K562 (cell line): Measurements from ENCODE around the gene STMP1. TPM values are rescaled to one million over a fixed set of nuclear protein-coding genes. Genes with fewer than 3 reads are reported as not detected.

Experiments used
- CCNT2 ChIP-seq: IDR thresholded peaks from 2 replicates; pipeline ENCODE4 v1.6.1; 2011; ENCODE audit warnings: borderline replicate concordance, low read depth, mild to moderate bottlenecking, moderate library complexity, mixed read lengths, low read length; ENCODE audit not compliant: insufficient read length; ENCODE audit errors: extremely low read depth
- CREB3L1 ChIP-seq: fragments of 450-650 bp; IDR thresholded peaks from 2 replicates; pipeline ENCODE4 v1.6.1; 2014; ENCODE audit warnings: low read depth, mild to moderate bottlenecking, moderate library complexity, borderline replicate concordance
- ERF ChIP-seq: fragments of 450-650 bp; formaldehyde crosslinking; IDR thresholded peaks from 2 replicates; pipeline ENCODE4 v1.4.0; 2020; ENCODE audit warnings: mild to moderate bottlenecking, mixed read lengths
- ETV6 ChIP-seq, 3 experiments: fragments of 150-350 bp in 1 of 3; sonication (generic) in 1 of 3; formaldehyde crosslinking in 1 of 3; IDR thresholded peaks; 2 replicates each; pipeline versions ENCODE4 v1.6.1 to v1.8.0; 2014 to 2022; ENCODE audit warnings: borderline replicate concordance in 2 of 3, low read depth in 2 of 3, antibody characterized with exemption in 1 of 3, low read length in 1 of 3, mild to moderate bottlenecking in 1 of 3, missing genetic modification reagents in 1 of 3
- GATAD2B ChIP-seq: fragments of 450-650 bp; IDR thresholded peaks from 2 replicates; pipeline ENCODE4 v1.6.1; 2017; ENCODE audit warnings: mild to moderate bottlenecking, borderline replicate concordance
- NELFE ChIP-seq: IDR thresholded peaks from 2 replicates; pipeline ENCODE4 v1.6.1; 2011; ENCODE audit warnings: mild to moderate bottlenecking; ENCODE audit not compliant: insufficient read depth, insufficient read length
- POLR2A ChIP-seq: fragments of 450-650 bp; conservative IDR thresholded peaks from 2 replicates; pipeline ENCODE4 v1.6.1; 2016
- POLR3A ChIP-seq: IDR thresholded peaks from 2 replicates; pipeline ENCODE4 v1.6.1; 2011; ENCODE audit warnings: borderline replicate concordance, mild to moderate bottlenecking, moderate library complexity; ENCODE audit not compliant: insufficient read length, insufficient read depth; ENCODE audit errors: extremely low read depth
- PRMT5 ChIP-seq: sonication (generic); formaldehyde crosslinking; IDR thresholded peaks from 2 replicates; pipeline ENCODE4 v1.5.0; 2020; ENCODE audit warnings: missing genetic modification reagents
- RBFOX2 ChIP-seq: fragments of 200-400 bp; formaldehyde crosslinking; IDR thresholded peaks from 2 replicates; pipeline ENCODE4 v1.6.1; 2017; ENCODE audit warnings: low read depth, mild to moderate bottlenecking, low read length, moderate library complexity
- RBM15 ChIP-seq: fragments of 200-400 bp; formaldehyde crosslinking; IDR thresholded peaks from 2 replicates; pipeline ENCODE4 v1.6.1; 2018; ENCODE audit warnings: mild to moderate bottlenecking, low read length, moderate library complexity; ENCODE audit not compliant: insufficient read depth
- SP1 ChIP-seq: sonication (generic); formaldehyde crosslinking; IDR thresholded peaks from 2 replicates; pipeline ENCODE4 v1.8.1; 2022; ENCODE audit warnings: mild to moderate bottlenecking, missing genetic modification reagents
- TEAD4 ChIP-seq, 2 experiments: sonication (generic) in 1 of 2; formaldehyde crosslinking in 1 of 2; IDR thresholded peaks; 2 replicates each; pipeline versions ENCODE4 v1.6.1 to v1.8.0; 2012 to 2022; ENCODE audit warnings: borderline replicate concordance in 1 of 2, inconsistent platforms in 1 of 2, low read length in 1 of 2, mild to moderate bottlenecking in 1 of 2, missing genetic modification reagents in 1 of 2
- TRIM24 ChIP-seq, 2 experiments: fragments of 450-650 bp; IDR thresholded peaks; 2 replicates each; pipeline ENCODE4 v1.6.1; 2016
- ZC3H8 ChIP-seq: fragments of 450-650 bp; IDR thresholded peaks from 2 replicates; pipeline ENCODE4 v1.6.1; 2017
- ZFP36 ChIP-seq: fragments of 150-350 bp; IDR thresholded peaks from 2 replicates; pipeline ENCODE4 v1.6.1; 2018; ENCODE audit warnings: low read length, low read depth; ENCODE audit not compliant: partially characterized antibody
- ZNF174 ChIP-seq: fragments of 250-450 bp; sonication (Bioruptor Pico); IDR thresholded peaks from 2 replicates; pipeline ENCODE4 v1.4.0; 2020; ENCODE audit warnings: mild to moderate bottlenecking
- ZNF398 ChIP-seq: fragments of 250-450 bp; sonication (Bioruptor Pico); IDR thresholded peaks from 2 replicates; pipeline ENCODE4 v1.8.0; 2021; ENCODE audit warnings: moderate library complexity, mild to moderate bottlenecking, inconsistent platforms
- ZNF436 ChIP-seq: fragments of 250-450, 450-650 bp; sonication (Bioruptor Pico); formaldehyde crosslinking; IDR thresholded peaks from 2 replicates; pipeline ENCODE4 v1.7.0; 2020; ENCODE audit warnings: mild to moderate bottlenecking
- polyA plus RNA-seq, 8 experiments: library from polyadenylated mRNA; depleted of rRNA in 4 of 8; stranded (reverse) in 5 of 8; unstranded in 3 of 8; fragments of >200 nt; fragmentation: Nextera tagmentation in 2 of 8; fragmentation: Illumina TruSeq in 1 of 8; extraction: Ambion mirVana in 2 of 8; extraction: Trizol in 1 of 8; gene quantifications; 2 replicates each; pipeline versions ENCODE4 v1.2.1 to v1.2.3, GENCODE V29; 2011 to 2014; ENCODE audit warnings: inconsistent platforms in 1 of 8, missing spikeins in 1 of 8
- total RNA-seq, 7 experiments: library from RNA; depleted of rRNA in 6 of 7; stranded (reverse); fragments of >200 nt in 6 of 7; fragmentation: Illumina TruSeq in 2 of 7; extraction: Trizol in 2 of 7; gene quantifications; 2 replicates each; pipeline versions ENCODE4 v1.2.1 to v1.2.3, GENCODE V29; 2011 to 2021; ENCODE audit warnings: low replicate concordance in 1 of 7

The STMP1 gene
- total and polyA plus RNA-seq, 9 of the 15 experiments (the other 6 are each of a cell fraction or from before 2014, with no cell fraction given): 10.6 to 249 (median 56.8) TPM

DNA sequence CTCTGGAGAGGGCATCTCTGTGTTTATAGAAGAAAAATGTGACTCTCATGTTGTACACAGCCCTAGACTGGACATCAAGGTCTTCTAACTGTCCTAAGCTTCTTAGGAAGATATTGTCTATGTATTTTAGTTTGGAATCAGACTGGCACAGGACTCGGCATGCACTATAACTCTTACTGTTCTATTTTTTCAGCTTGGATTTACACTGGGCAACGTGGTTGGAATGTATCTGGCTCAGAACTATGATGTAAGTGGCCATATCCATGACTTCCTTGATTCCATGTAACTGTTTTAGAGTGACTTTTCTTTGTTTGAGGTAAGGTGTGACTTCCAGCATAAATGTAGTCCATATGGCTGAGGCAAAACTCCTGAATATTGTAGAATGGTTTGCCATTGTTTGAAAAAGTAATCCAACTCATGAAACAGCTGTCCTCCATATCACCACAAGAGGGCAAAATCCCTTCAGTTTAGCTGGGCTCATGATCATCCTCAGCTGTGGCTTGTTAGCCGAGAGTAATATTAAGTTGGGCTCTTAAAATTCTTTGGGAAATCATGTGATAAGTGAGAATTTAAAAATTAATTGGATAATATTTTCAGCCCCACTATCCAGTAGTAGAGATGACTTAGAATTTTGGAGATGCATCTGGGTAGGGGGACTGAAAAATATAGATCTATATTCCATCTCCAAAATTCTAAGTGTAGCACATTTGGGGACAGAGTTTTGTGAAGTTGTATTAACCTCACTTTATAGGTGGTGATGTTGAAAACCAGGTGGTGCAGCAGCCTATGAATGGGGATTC lies 10.4 kb downstream of the STMP1 start (continued):
- TF ChIP-seq ZNF398 (CRISPR knock-in tag) (no peak), POLR2A (no peak), NELFE (no peak), ZFP36 (no peak), CREB3L1 (no peak), RBM15 (no peak), ERF (CRISPR knock-in tag) (no peak), PRMT5 (CRISPR knock-in tag) (no peak), ZNF174 (no peak), ETV6 (IDR thresholded peaks at IDR 0.05; ENCODE audit: borderline replicate concordance in 1 of 2, low read depth in 2 of 2, low read length in 1 of 2) (no peak), ETV6 (CRISPR knock-in tag; IDR thresholded peaks at IDR 0.05; ENCODE audit: borderline replicate concordance) (no peak), SP1 (no peak), ZNF436 (CRISPR knock-in tag) (no peak), POLR3A (no peak), CCNT2 (no peak), TRIM24 (IDR thresholded peaks at IDR 0.05) (no peak), ZC3H8 (no peak), GATAD2B (peak; percentile 36; the same call in 1 of the 2 replicates), TEAD4 (IDR thresholded peaks at IDR 0.05; ENCODE audit: low read length) (peak; percentile 17; the same call in 1 of the 2 replicates), TEAD4 (CRISPR knock-in tag; IDR thresholded peaks at IDR 0.05; ENCODE audit: borderline replicate concordance) (no peak), RBFOX2 (no peak)
